HTERT RPE-1 (cell line): ENCODE measurements around the gene PHF24.

ENCODE experiments used
- in situ Hi-C: fragments of 300-500 bp; cut with MboI; formaldehyde crosslinking; loops from 4 replicates; pipeline ENCODE4 v1.14.3; 2020; ENCODE audit warnings: low sequenced_read_pairs

The PHF24 gene

DNA sequence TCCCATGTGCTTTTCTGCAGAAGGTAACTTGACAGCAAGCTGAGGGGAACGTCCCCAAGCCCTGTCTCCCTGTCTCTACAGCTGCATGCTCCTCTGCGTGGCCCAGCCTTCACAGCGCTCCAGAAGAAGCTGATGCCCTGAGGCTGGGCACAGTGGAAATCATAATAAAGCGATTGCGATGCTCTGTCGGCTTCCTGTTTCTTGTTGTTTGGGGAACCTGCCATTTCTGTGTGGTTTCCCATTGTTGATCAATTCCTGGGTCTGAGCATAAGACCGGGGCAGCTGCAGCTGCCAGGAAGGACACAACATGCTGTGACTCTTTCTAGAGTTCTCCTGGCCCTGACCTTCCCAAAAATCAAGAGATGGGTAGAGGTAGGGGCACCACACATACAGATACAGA, 24.3 kb downstream of the PHF24 start:
- in situ Hi-C loops = no loop called here

DNA sequence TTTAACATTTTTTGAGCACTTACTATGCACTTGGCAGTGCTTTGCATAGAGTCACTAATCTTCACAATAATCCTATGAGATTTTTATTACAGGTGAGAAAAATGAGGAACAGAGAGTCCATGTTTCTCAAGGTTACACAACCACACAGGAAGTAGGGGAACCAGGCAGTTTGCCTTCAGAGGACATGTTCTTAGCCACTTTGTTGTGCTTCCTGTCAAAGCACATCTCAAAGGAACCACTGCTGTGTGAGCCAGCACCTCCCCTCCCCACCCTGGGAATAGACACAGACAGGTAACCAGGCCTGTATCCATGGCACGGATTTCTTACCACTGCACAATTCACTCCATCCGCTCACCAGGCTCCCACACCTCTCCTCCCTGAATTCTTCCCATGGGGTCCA, 25.1 kb downstream of the PHF24 start:
- in situ Hi-C loops = no loop called here

DNA sequence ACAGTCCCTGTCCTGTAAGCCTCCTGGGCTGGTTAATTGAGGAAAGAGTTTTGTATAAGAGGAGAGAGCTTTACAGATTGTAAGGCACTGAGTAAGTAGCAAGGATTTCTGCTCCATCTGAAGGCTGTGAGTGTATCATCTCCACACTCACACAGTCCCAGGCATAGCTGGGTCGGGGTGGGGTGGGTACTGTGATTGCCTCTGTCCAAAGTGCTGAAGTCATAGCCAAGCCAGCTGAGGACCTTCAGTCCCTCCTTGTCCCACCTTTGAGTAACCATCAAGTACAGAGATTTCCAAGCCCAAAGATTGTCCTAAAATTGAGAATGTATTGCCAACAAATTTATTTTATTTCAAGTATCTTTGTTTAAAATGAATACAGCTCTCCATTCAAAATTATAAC, 26.0 kb downstream of the PHF24 start:
- in situ Hi-C loops = no loop called here

DNA sequence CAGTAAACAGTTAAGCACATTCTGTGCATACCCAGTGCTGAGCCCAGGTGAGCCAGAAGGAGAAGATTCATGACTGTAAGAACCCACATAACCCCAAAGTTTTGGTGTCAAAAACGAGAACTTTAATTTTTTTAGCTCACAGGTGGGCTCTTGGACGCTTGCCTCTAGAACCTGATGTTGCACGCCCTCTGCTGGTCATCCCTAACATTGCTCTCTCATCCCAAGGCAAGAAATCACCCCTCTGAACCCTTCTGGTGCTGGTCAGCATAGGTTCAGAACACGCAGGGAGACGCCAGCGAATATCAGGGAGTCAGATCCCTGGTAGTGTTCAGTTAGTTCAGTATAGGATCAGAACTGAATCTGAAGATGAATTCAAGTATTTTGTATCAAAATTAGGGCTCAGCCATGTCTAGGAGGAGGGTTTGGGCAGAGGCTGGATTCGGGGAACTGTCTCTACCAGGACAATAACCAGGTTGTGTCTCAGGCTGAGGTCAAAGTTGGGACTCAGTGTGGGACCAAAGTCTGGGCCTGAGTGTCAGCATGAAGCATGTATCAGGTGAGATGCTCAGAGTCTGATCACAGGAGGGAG, 27.3 kb downstream of the PHF24 start:
- in situ Hi-C loops = no loop called here

DNA sequence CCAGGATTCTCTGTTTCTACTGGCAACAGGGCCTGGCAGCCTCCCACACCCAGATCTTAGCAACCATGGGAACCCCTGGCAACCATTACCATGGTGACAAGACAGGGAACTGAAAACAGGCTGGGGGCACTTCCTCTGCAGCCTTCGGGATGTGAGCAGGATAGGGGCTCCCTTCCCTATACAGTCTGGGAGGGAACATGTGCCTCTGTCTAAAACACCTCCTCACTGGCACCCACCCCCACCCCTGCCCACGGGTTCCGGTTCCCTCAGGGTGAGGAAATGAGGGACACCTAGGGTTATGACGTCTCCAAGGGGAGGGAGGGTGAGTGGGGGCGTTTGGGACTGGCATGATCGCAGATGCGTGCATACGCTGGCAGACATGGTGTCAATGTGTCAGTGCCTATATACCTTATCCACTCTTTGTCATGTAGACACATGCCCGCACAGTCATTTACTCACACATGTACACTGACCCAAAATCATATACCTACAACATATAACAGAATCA, 28.5 kb downstream of the PHF24 start:
- in situ Hi-C loops = no loop called here

DNA sequence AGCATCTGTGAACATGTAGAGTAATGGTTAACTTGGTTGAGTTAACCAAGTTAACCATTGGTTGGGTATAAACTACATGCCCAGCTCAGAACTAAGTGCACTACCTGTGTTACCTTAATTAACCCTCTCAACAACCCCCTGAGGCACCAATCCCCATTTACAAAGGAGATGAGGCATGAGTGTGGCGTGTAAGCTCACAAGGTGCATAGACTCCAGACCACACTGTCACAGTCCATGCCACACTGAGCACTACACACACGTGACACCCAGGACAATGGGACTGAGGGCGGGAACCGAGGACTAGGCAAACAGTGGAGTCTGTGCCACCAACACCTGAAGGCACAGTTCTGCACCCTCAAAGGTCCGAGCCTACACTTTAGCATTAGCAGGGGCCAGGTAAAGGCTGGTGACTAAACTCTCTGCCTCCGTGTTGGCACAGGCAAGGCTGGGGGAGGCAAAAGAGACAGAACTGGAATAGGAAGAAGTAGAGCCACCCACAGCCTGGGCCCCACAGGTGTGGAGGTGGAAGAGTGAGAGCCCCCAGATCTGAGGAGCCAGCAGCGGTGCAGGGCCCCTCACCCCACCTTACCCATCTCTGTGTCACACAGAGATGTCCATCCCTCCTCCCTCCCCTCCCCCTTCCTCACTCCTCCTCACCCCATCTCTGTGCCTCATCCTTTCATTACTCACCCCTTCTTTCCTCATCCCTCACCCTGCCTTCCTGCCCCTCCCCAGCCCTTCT, 29.2 kb downstream of the PHF24 start:
- in situ Hi-C loops = no loop called here

DNA sequence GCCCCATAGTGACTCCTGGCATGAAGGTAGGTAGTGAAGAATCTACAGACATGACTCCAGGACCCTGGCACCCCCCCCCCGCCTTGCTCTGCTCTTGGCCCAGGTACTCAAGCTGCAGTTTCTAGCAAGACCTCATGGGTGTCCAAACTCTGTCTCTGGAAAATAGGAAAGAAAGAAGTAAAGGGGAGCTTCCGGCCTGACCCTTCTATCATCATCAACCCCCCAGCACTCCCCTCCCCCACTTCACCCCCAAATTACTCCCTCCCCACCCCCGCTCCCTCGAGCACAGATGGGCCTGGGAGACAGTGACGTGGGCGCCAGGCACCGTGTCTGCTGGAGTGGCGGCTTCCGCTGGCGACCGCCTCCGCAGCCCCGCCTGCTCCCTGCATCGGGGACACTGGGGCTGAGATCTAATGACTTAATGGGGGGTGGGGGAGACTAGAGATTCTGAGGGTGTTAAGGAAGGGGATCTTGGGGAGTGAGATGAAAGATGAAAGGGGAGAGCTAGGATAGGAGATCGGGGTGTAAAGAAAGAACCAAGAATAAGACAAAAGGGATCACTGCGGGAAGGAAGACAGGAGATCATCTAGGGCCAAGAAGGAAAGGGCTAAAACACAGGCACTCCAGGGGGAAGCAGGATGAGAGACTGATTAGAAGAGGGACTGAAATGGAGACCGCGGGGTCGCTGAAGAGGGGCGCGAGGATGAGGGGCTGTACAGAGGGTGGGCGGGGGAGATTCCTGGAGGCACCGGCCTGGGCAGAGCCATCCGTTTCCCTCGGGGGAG, 30.3 kb downstream of the PHF24 start:
- in situ Hi-C loops = no loop called here

DNA sequence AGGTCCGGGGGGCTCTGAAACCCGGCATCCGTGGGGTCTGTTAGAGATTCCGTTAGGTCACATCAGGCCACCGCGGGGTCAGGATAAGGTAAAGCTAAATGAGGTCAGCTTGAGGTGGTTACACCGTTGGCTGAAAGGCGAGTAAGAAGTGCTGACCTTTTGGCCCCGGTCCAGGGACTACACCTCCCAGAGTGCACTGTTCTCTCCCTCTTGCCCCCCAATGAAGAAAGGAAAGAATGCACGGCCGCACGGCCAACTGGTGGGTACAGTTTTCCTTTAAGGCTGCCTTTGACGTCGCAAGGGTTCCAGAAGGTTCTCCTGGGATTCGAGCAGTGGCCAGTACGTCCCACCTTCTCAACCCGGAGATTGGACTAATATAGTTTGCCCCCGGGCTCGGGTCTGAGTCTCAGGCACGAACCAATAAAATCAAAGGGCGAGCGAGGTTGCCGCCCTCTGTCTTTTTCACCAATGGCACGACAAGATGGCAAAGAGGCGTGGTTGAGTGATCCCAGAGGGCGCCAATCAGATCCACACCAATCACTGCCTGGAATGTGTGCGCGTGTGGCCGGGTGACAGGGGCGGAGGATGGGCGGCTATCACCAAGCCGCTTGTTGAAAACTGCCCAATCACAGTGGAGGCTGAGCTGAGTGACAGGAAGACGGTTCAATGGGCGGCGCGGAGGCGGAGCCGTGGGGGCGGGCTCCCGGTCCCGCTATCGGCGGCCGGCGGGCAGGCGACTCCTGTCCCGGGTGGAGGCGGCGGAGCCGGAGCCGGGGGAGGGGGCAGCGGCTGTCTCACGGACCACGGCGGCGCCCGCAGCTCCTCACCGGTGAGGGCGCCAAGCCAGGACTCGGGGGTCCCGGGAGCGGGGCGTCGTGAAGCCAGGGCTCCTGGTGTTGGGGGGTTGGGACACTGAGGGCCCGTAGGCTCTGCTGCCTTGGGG, 31.2 kb downstream of the PHF24 start, which contains the start of gene DNAJB5:
TSS of gene DNAJB5 (plus strand) at position 743 of the 943 bp plus-strand sequence. CDS start 886 bp downstream, outside the sequence.
- in situ Hi-C loops = no loop called here

DNA sequence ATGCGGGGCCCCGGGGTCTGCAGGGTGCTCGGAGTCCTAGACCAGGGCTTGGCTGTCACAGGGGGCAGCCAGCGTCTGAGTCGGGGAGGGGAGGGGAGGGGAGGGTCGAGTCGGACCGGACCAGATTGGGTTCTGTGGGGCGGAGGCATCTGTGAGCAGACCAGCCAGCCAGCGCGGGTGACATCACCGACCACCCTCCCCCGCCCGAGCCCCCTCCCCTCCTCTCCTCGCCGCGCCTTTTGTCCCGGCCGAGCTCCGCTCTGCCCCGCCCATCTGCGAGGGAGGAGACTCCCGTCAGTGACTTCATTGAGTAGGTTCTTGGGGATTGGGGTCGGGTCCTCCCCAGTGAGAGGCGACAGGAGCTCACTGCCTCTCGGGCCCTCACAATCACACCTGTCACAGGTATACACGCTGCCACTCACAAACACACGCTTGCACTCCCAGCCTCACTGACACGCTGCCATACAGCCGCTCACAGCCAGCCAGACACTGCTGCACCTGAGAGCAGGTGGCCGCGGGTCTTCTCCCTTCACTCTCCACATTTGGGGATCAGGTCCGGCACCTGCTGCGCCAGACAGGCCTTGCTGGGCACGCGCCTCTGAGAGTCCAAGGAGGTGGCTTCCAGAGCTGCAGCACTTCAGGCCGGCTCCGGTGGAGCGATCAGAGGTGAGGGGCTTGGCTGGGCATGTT, 32.0 kb downstream of the PHF24 start:
- in situ Hi-C loops = no loop called here

DNA sequence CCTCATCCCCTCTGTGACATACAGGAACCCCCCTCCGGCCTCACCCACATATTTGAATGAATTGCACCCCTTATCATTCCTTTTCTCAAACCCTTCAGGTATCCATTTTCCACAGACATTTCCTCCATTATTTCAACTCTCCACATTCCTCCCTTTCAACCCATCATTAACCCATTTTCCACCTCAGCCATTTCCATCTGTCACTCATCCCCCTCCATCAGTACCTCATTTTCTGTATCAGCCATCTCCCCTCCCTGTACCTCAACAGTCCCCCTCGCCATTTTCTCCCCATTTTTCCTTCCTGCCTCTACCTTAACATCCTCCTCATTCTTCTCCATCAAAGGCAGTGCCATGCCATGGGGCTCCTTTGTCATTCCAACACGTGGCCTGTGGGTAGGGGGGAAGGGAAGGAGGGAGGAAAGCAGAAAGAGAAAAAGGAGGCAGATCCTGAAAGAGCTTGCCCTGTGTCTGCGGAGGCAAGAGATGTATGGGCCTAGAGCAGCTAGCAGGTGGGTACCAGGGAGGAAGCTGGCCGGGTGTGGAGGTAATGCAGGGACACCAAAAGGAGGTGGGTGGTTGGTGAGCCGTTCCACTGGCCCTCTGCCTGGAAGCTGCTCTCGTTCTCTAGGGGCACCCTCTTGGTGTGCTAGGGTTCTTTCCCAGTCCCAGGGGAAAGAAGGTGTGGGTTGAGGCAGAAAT, 33.0 kb downstream of the PHF24 start:
- in situ Hi-C loops = no loop called here

DNA sequence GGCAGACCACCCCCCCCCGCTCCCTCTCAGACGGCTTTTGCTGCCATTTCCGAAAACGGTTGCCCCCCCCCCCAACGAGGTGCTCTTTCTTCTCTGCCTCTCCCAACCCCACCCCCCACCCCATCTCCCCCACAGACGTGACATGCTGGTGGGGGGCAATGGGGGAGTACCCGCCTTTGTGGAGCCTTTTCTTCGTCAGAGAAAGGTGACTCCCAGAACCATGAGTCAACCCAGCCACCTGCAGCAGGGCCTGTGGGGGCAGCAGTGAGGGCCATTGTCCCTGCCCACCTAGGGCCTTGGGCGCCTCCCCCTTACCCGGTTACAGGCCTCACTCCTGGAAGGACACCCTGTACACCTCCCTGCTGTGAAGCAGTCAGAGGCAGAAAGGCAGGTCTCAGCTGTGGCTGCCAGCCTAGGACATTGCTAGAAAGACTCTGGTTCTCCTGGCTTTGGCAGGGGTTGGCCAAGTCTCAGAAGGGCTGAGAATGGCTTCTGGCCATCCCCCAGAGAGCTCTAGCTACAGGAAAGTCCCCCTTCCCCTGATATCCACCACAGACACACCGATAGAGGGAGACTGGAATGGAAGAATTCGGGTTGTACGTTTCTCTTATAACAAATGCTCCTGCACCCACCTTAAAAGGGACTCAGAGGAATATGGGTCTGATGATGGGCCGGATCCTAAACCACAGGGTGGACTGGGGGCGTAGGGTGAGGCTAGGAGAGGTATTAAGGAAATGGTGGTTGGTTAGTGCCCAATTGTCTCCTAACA, 33.7 kb downstream of the PHF24 start:
- in situ Hi-C loops = no loop called here

DNA sequence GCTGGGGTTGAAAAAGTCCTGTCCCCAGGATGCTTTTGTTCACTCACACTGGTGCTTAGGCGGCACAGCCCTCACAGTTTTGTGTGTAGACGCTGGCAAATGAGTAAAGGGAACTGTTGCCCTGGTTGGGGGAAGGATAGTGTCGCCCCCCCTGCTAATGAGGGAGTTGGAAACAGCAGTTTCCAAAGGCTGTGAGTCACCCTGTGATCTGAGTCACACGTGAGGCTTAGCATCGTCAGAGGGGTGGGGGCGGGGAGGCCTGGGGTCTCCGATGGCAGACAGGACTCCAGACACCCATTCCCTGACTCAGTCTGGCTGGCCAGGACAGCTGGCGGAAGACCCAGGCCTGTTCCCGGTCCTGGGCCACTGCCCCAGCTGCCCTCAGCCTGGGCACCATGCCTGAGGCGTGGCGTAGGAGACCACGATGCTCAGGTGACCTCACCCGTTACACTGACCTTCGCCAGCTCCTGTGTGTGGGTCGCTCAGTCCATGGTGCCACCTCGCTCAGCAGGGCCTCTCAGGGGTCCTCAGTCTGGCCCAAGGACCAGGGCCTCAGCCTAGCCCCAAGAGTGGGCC, 34.4 kb downstream of the PHF24 start:
- in situ Hi-C loops = no loop called here

DNA sequence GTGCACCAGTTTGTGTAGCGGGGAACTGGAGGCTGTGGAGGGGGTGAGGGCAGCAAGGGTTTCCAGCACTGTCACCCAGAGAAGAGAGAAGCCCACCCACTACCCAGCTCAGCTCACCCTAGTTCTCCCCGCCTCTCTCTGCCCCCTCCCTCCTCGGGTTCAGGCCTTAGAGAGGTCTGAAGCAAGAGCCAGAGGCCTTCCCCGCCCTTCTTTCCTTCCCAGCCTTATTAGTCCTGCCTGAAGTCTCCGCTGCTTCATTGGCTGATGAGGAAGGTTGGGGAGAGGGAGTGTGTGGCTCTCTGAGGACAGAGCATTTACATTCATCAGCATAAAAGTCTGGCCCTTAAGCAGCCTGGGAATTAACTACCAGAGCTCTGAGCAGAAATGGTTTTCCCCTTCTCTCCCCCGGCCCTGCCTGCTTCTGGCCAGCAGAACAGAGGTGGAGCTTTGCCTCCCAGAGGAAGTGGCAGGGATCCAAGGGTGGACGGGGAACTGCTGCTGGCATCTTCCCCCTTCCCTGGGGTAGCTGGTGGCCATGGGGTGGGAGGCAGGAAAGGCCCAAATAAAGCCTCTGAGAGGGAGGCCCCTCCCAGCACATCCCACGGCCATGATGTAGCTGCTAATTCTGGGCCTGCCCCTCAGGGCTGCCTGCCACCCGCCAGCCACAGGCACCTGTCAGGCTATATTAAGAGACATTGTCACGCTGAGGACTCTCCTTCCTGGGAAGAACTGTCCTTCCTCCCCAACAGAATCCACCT, 35.6 kb downstream of the PHF24 start:
- in situ Hi-C loops = no loop called here

DNA sequence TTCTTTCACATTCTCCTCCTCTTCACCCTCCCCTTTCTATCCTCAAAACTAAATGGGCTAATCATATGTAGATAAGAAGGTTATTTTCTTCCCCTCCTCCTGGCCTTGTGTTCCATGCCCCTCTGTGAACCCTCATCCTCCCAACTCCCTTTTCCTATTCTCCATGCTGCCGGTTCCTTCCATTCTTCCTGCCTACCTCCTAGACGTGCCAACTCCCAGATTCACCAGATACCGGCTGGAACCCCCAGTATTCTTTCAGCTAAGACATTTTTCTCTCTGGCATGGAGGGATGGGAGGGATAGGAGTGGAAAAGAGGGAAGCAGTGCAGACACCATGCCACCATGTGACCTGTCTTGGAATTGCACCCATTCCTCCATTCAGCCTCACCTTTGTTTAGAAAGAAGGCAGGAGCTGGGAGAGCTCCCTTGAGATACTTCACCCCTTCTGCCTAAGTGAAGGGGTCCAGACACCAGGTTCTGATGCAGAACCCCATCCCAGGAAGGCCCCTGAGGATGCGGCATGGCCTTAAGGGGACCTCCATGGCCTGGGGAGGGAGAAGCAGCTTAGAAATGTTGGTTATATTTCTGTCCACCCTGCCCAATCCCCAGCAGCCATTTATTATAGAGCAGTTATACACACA, 36.3 kb downstream of the PHF24 start:
- in situ Hi-C loops = no loop called here

DNA sequence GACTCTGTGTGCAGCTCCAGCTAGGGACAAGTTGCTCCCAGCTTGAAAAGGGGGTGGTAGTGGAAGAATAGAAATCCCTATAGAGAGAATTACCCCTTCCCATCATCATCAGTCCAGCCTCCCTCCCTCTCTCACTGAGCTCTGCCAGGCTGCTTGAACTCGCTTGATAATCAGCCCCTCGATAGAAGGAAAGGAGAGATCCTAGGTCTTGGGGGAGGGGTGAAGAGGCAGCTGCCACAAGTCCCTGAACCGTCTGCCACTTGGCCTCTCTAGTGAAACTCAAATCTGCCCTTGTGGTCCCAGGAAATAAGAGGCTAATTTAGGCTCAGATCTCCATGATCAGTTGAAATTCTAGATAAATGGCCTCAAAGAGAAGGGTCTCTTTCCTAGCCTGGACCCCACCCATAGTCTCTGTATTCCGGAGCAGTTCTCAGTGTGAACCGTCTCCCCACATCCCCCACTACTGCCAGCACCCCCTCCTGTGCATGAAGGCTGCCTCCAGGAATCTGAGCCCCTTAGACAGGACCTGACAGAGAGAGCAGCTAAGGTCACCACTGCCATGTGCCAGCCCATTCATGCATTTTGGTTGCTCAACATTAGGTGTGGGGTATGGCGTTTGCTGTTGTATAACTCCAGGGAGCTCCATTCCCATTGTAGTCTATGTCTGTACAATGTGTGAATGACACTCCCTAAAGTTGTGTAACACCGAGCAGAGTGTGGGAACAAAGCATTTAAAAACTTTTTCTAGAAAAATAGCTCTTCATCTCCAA, 37.0 kb downstream of the PHF24 start:
- in situ Hi-C loops = no loop called here

DNA sequence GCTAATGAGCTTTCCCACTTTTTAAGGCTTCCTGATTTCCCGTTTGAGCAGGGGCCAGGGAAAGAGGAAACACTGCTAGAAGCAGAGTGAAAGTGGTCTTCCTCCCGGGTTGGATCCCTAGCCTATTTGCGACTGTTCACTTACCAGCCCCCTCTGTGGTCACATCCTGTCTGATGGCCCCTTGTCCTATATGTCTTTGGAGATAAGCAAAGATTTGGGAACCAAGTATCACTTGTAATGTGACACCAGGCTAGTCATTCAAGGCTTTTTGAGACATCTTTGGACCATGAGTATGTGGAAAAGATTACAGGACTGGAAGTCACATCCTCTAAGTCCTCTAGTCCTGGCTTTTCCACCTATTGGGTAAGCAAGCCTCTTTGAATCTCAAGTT, 37.6 kb downstream of the PHF24 start:
- in situ Hi-C loops = no loop called here
